Lung (tissue), 12 donors: ENCODE data around the gene GAL3ST1. TPM values are rescaled to one million over a fixed set of nuclear protein-coding genes. Genes with fewer than 3 reads are reported as not detected.

Experiments
- ATAC-seq: fragments of 200-7000 bp; cut with Tn5 transposase; one replicate; pipeline ENCODE4 v1.9.1; 2020; ENCODE audit warnings: moderate number of reproducible peaks; ENCODE audit not compliant: insufficient read depth, low FRiP score
- DNase-seq, 3 donors: peaks; one replicate each; pipeline ENCODE4 v3.0.0-alpha.2; 2013 to 2017
- H3K27ac ChIP-seq, 2 donors: one replicate each; pipeline ENCODE4 v1.5.1; 2013; ENCODE audit warnings: mild to moderate bottlenecking in 2 of 2, moderate library complexity in 2 of 2, control low read depth in 1 of 2, inconsistent platforms in 1 of 2, low read depth in 1 of 2, low read length in 1 of 2
- H3K27me3 ChIP-seq, 3 donors: one replicate each; pipeline ENCODE4 v1.5.1; 2013; ENCODE audit warnings: low read length in 2 of 3; ENCODE audit not compliant: control insufficient read depth in 3 of 3, insufficient read depth in 3 of 3
- H3K36me3 ChIP-seq, 4 donors: one replicate each; pipeline ENCODE4 v1.5.1; 2013; ENCODE audit warnings: low read length in 4 of 4, mild to moderate bottlenecking in 1 of 4, moderate library complexity in 1 of 4; ENCODE audit not compliant: control insufficient read depth in 4 of 4, insufficient read depth in 4 of 4
- H3K4me1 ChIP-seq, 5 donors: one replicate each; pipeline ENCODE4 v1.5.1; 2013; ENCODE audit warnings: low read length in 5 of 5, mild to moderate bottlenecking in 2 of 5, moderate library complexity in 1 of 5; ENCODE audit not compliant: control insufficient read depth in 5 of 5, insufficient read depth in 5 of 5
- H3K4me3 ChIP-seq: one replicate; pipeline ENCODE4 v1.5.1; 2013; ENCODE audit warnings: mild to moderate bottlenecking, control low read depth, moderate library complexity
- H3K9ac ChIP-seq, 2 donors: one replicate each; pipeline ENCODE4 v1.5.1; 2013; ENCODE audit warnings: low read length in 2 of 2, control low read depth in 1 of 2; ENCODE audit not compliant: insufficient read depth in 1 of 2
- H3K9me3 ChIP-seq, 4 donors: one replicate each; pipeline ENCODE4 v1.5.1; 2013; ENCODE audit warnings: low read length in 3 of 4, mild to moderate bottlenecking in 1 of 4, moderate library complexity in 1 of 4; ENCODE audit not compliant: control insufficient read depth in 4 of 4, insufficient read depth in 3 of 4
- CTCF ChIP-seq: IDR thresholded peaks from 2 replicates; pipeline ENCODE4 v1.5.1; 2012; ENCODE audit warnings: mild to moderate bottlenecking; ENCODE audit errors: control extremely low read depth, extremely low read depth
- WGBS, 2 donors: extraction: QIAGEN DNeasy Blood & Tissue Kit; methylation state at CpG; one replicate each; pipeline ENCODE4 v1.1.7; 2013; 5-methylcytosine and 5-hydroxymethylcytosine counted together
- polyA plus RNA-seq, 2 donors: library from polyadenylated mRNA; stranded (reverse); fragments of 200-250 nt; gene quantifications; one replicate each; pipeline ENCODE4 v1.2.1, GENCODE V29; 2013
- total RNA-seq, 2 donors: library from RNA; depleted of rRNA in 1 of 2; stranded (reverse); fragments of >200 nt in 1 of 2; gene quantifications; one replicate each; pipeline ENCODE4 v1.2.1, GENCODE V29; 2014 to 2021
- donor health status: control.
- donor health status: control.
- donor health status: Bipolar disorder and iron deficiency.
- donor health status: healthy.
- donor health status: DM: yes; HTN: yes; CAD: no.

Gene GAL3ST1
- total and polyA plus RNA-seq, 4 donors, result 0.72 to 4.0 (median 3.4) TPM

- Histone ChIP-seq H3K4me3 (no peak overlapping the region), H3K36me3 (peaks cover 49 to 93% (median 55%) of the 10 kb centered on the region in 4 donors), H3K4me1 (peaks cover 0 to 1% (median 0%) of the 10 kb centered on the region in 5 donors), H3K27me3 (no peaks in the 10 kb centered on the region), H3K9me3 (peaks cover 0 to 6% (median 0%) of the 10 kb centered on the region in 4 donors), H3K27ac (no peak overlapping the region), H3K9ac (no peak overlapping the region)
- no peak for TF ChIP-seq CTCF
- ATAC-seq, result no peak
- DNase-seq, result no peak
- 92 to 95% methylated on average over 15 of the region's 15 CpGs for WGBS, 2 donors
Measured at GRCh38 chr22:30584441-30584840, 10.0 kb upstream of the GAL3ST1 start.

GRCh38 chr22:30582788-30583545, 8.5 kb upstream of the GAL3ST1 start:
- Histone ChIP-seq H3K4me3 (no peak overlapping the region), H3K9me3 (peaks cover 0 to 6% (median 0%) of the 10 kb centered on the region in 4 donors), H3K4me1 (no peaks in the 10 kb centered on the region), H3K36me3 (peaks cover 53 to 96% (median 62%) of the 10 kb centered on the region in 4 donors), H3K27me3 (no peaks in the 10 kb centered on the region), H3K9ac (no peak overlapping the region), H3K27ac (no peak overlapping the region)
- 80 to 83% methylated on average over 13 of the region's 13 CpGs for WGBS, 2 donors
- peak in 2 of 3 donors; percentile 9 to 22 for DNase-seq
- TF ChIP-seq CTCF, result no peak
- no peak for ATAC-seq

GRCh38 chr22:30582051-30582450, 7.6 kb upstream of the GAL3ST1 start:
- 92 to 94% methylated on average over 6 of the region's 6 CpGs for WGBS, 2 donors
- H3K27ac ChIP-seq, result no peak overlapping the region
- DNase-seq (no peak), ATAC-seq (no peak)
- H3K4me3 ChIP-seq, result no peak overlapping the region
- H3K36me3 ChIP-seq, result peaks cover 46 to 92% (median 59%) of the 10 kb centered on the region in 4 donors
- H3K9me3 ChIP-seq, result peaks cover 0 to 6% (median 0%) of the 10 kb centered on the region in 4 donors
- H3K27me3 ChIP-seq, result no peaks in the 10 kb centered on the region
- no peak for TF ChIP-seq CTCF
- no peaks in the 10 kb centered on the region for H3K4me1 ChIP-seq
- no peak overlapping the region for H3K9ac ChIP-seq

GRCh38 chr22:30580896-30581295, 6.4 kb upstream of the GAL3ST1 start:
- no peak overlapping the region for H3K9ac ChIP-seq
- H3K36me3 ChIP-seq, result peaks cover 36 to 93% (median 59%) of the 10 kb centered on the region in 4 donors
- TF ChIP-seq CTCF, result no peak
- H3K9me3 ChIP-seq, result peaks cover 0 to 6% (median 0%) of the 10 kb centered on the region in 4 donors
- H3K27me3 ChIP-seq, result no peaks in the 10 kb centered on the region
- no peak for DNase-seq
- no peak overlapping the region for H3K27ac ChIP-seq
- H3K4me1 ChIP-seq, result no peaks in the 10 kb centered on the region
- no peak overlapping the region for H3K4me3 ChIP-seq
- ATAC-seq, result no peak
- WGBS, 2 donors, result 87 to 94% methylated on average over 6 of the region's 6 CpGs
